GM19372 (cell line): ENCODE measurements around the gene CGNL1.

Experiments
- ATAC-seq: cut with Tn5 transposase; IDR thresholded peaks from one replicate; pipeline ENCODE4 v1.9.1; 2021; ENCODE audit warnings: mild to moderate bottlenecking, low read depth, moderate library complexity; ENCODE audit not compliant: unreplicated experiment

Gene CGNL1

DNA sequence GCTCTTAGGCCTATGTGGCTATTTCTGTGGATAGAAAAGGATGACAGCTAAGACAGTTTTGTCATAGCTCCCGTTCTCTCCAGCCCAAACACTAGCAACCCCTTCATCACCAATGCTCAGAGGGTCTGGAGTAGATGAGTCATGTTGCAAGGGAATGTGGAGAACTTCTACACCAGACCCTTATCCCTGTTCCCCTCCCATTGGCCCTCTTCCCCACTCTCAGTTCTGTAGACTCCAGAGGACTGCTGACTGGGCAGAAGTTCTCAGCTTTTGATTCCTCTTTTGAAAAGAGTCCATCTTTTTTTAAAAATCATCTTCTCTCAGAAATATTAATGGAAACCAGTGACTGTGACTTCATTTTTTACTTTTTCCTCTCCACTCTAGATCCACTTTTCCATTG, 213.0 kb downstream of the CGNL1 start:
- ATAC-seq: no peak

DNA sequence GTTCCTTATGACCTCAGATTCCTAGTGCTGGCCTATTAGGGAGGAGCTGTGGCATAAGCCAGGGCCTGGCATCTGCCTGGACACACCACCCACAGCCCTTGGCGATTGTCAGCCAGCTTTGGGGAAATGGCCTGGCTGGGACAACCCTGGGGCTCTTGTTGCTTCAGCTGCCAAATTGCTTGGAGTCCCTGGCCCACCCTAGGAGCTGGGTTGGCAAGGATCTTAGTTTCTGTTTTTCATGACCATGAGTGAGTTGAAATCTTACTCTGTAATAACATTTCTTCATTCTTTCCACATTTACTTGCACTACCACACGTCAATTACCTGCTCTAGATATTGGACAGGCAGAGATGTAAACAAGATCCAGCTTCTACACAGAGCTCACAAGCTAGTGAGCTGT, 213.4 kb downstream of the CGNL1 start:
- no peak for ATAC-seq

DNA sequence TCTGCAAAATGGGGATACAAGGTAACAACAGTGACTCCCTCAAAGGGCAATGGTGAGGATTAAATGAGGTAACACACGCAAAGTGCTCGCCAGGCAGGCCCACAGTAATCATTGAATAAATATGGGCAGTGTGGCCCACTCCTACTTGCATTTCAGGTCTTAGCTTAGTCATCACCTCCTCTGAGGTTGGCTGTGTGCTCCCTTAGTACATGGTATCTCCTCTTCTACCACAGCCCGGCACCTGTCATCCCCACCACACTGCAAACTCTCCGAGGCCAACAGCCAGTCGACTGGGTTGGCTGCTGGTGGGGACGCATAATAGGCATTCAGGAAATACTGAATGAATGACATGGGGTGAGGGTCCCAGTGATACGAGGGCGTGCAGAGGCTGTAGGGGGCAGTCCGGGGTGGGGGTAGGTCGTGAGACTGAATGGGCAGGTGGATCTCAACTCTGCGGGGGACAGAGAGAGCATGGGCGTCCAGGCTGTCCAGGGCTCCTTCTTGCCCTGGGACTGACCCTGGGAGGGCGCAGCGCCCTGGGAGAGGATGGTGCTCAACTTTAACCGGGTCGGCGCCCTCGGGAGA, 215.0 kb downstream of the CGNL1 start:
- no peak for ATAC-seq

DNA sequence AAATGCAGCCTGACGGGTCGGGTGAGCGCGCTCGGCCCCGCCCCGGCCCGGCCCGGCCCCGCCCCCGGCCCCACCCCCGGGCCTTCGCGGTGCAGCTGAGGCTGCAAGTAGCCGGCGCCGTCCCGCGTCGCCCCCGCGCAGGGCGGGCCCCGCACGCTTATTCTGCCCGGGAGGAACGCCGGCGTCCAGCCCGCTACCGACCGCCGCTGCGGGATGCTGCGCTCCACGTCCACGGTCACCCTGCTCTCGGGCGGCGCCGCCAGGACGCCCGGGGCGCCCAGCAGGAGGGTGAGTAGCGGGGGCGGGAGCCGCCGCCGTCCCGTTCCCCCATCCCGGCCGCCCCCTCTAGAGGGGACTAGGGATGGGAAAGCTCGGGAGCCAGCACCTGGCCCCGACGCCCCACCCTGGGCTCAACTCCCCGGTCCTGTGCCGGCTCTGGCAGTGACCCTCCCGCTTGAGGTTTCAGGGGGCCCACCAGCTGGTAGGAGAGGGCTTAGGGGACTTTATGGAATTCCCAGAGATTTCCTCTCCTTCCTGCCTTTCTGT, 215.6 kb downstream of the CGNL1 start, which contains the start of gene MYZAP:
MYZAP (plus strand) TSS at position 83 of the 546 bp plus-strand sequence; CDS start at position 214, 131 bp downstream.
- ATAC-seq: no peak

DNA sequence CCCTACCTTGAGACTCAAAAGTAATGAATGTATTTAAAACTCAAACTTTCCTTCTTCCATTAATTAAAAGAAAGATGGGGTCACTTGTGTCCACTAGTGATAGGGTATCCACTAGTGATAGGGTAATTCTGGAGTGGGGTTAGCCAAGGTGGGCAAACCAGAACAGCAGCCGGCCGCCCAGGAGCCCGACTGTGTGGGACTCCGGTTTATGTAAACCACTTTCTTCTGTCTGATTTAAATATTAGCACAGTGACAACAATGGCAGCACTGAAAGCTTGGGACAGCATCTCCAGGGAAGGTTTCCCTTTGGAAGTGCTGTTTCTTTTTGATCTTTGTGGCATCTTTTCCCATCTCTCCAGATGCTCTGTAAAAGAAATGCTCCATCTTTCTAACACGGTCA, 216.1 kb downstream of the CGNL1 start:
- ATAC-seq: no peak

DNA sequence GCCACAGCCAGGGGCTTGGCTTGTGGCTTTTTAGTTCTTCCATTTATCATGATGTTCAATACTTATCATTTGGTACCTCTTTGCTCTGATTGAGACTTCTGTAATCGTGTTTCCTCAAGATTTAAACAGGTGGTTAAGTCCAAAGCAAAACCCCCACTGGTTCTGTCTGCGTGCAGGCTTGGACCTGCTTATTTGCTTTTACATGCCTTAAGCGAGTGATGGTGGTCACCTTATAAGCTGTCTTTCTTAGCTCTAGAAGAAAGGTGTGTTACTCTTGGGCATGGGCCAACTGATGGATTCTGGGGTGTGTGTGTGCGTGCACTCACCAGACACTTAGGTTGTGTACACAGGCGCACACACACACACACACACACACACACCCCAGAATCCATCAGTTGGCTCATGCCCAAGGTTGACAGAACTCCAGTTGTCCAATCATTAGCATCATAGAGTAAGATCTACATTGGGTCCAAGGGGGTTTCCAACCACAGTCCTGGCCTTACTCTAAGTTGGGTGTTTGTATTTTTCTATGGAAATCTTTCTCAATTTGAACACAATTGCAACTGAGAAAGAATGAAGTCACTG, 216.6 kb downstream of the CGNL1 start:
- no peak for ATAC-seq

DNA sequence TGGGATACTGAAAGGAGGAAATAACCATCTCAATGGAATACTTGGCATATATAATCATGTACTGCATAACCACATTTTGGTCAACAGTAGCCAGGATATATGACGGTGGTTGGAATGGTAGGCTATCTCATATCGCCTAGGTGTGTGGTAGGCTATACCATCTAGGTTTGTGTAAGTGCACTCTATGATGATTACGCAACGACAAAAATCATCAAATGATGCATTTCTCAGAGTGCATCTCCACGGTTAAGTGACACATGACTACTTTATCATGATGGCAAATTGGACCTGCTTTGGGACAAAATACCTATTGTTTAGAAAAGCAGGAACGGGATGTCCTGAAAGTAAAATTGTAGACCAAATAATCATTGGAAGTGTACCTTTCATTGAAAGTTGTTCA, 218.2 kb downstream of the CGNL1 start:
- no peak for ATAC-seq

DNA sequence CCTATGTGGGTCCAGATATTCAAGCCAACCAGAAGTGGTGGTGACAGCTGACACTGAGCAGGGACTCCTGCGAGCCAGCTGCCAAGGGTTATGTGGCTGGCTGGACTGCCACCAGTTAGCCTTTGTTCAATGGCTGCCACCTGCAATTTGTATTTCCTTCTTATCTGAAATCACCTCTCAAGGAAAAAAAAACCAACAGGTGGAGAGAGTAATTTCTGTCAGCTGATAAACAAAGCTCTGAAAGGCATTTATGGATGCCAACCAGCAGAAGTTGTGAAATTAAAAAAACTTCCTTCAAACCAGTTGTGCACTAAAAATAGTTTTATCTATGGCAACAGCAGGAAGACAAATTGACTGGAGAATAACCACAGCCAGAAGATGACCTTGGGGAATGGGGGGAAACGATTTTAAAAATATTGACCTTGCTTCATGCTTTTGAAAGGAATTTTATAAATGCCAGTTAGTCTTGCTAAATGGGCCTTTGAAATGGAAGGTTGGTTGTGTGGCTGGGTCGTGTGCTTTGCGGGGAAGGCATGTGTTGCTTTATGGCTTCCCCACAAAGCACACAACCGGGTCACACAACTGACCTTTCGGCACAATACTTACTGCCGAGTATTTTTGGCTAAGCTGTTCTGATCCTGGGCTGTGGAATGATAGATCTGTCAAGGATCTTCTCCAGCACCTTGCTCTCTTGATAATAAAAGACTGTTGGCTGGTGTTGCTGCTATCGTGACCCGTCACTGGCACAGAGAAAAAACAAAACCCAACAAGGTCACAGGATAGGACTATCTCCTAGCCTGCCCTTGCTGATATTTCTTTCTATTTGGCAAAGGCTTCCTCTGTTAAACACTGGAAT, 218.9 kb downstream of the CGNL1 start:
- ATAC-seq: no peak

DNA sequence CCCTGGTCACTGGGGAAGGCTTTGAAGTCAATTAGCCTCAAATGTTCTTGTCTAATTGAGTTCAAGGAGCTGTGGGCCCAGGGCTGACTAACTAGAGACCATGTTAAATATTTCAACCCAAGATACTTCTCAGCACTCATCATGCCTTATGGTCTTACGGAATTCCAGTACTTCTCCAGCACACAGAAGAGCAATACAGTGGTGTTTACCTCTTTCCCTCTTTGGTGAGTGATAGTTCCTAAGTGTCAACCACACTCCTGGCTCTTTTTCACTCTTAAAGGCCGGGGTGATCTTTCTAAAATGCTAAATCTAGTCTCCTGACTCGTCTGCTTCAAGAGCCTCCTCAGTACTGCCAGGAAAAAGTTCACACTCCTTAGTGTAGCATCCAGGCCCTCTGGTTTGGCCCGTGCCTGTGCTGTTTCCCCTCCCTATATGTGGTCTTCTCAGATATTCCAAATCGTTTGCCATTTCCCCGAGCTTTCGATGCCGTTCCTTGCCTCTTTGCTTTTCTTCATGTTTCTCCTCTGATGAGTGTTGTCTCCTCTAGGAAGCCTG, 220.1 kb downstream of the CGNL1 start:
- ATAC-seq: no peak

DNA sequence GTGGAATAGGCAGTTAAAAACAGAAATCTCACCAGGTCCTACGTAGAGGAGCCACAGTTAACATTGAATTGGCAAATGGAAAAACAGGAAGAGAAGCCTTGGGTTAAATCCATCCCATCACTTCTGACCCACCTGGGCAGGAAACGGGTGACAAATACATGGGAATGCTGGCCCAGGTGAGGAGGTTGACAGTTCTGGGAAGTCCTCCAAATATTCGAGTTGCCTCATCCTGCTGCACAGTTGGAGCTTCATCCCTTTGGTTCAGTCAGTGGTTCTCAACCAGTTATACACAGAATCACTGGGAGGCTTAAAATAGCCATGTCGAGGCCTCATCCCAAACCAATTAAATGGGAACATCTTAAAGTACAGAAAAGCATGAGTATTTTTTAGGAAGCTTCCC, 220.7 kb downstream of the CGNL1 start:
- ATAC-seq: no peak

DNA sequence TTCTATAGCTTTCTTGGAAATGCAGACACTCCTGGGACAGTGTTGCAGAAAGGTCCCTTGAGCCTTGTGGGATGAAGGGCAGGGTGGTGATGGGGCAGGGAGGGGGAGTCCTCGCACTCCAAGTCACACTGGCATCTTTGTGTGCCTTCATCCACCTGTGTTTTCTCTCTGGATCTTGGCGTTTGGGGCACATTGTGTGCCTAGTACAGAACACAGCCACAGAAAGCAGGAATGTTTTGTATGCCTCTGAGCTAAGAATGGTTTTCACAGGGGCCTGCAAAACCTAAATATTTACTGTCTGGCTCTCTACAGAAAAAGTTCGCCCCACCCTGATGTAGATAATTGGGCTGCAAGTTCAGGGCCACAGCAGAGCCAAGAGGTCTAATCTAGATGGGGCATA, 221.1 kb downstream of the CGNL1 start:
- no peak for ATAC-seq

DNA sequence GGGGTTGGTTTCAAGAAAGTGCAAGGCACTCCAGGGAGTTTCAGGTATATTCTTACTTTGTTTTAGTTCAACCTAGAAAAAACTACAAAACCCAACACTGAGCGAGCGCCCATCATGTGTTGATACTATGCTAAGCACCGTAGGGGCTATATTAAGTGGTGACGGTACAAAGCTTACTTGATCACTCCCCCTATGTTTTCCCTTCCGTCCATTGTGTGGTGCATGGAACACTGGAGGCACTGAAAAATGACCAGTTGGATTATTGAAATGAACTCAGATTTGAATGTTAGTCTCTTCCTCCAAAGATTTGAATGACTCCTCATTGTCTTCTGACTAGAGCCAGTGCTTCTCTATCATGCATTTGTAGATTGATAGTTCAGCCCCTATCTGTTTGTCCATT, 222.0 kb downstream of the CGNL1 start:
- ATAC-seq: no peak

DNA sequence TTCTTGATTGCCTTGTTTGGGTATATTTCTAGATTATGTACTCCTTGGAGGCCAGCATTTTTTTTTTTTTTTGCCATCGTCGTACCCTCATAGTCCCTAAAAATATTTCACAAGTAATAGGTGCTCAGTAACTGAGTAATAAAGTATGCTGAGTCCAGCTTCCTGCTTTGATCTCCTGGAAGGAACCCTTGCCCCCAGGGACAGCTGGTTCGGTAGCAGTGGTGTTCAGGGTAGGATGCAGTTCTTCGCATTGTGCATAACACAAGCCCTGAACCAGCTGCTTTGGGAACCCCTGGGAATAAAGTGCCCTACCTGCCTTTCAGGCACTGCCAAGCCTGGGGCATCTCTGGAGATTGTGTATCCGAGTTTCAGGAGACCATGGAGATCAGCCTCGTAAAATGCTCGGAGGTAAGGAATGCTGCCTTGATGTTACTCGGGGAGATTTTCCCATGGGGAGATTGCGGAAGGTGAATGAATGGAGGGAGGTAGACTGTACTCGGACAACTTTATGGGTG, 223.0 kb downstream of the CGNL1 start:
- ATAC-seq: no peak

DNA sequence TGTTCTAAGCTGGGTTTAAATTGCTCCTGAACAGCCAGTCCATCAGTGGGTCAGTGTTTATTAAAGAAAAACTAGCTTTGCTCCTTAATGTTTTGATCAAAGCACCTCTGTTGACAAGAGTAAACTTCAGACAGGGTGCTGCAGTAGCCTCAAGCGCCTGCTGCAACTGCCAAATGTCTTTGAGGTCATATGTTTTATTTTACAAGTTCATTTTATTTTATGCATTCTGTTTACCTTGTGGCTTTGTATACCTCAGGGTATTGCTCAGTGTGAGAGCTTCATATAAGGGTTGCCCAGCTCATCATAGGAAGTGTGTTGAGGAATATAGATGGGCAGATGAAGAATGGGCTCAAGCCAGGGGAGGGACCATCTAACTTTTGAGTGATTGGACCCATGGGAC, 223.9 kb downstream of the CGNL1 start:
- no peak for ATAC-seq
